OCI-LY1 (cell line): Measurements from ENCODE around the gene ATIC.

ENCODE experiments used
- EZH2 ChIP-seq: fragments of 200-600 bp; sonication (generic), shearing (Covaris generic); IDR thresholded peaks from 2 replicates; pipeline ENCODE4 v1.8.0; 2017; ENCODE audit warnings: borderline replicate concordance, mixed run types, mild to moderate bottlenecking, antibody characterized with exemption, low read length, moderate library complexity, mixed read lengths
- TF ChIP-seq, protein P1 (sequence below): fragments of 200-600 bp; sonication (generic), shearing (Covaris generic); IDR thresholded peaks from 2 replicates; pipeline ENCODE4 v1.5.1; 2017; ENCODE audit warnings: mild to moderate bottlenecking, antibody characterized with exemption, low read length, moderate library complexity, mixed read lengths

- TF ChIP-seq, protein P1, sequence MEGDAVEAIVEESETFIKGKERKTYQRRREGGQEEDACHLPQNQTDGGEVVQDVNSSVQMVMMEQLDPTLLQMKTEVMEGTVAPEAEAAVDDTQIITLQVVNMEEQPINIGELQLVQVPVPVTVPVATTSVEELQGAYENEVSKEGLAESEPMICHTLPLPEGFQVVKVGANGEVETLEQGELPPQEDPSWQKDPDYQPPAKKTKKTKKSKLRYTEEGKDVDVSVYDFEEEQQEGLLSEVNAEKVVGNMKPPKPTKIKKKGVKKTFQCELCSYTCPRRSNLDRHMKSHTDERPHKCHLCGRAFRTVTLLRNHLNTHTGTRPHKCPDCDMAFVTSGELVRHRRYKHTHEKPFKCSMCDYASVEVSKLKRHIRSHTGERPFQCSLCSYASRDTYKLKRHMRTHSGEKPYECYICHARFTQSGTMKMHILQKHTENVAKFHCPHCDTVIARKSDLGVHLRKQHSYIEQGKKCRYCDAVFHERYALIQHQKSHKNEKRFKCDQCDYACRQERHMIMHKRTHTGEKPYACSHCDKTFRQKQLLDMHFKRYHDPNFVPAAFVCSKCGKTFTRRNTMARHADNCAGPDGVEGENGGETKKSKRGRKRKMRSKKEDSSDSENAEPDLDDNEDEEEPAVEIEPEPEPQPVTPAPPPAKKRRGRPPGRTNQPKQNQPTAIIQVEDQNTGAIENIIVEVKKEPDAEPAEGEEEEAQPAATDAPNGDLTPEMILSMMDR = no peak
- TF ChIP-seq EZH2 = no peak
Measured at GRCh38 chr2:215361876-215362561, 50.2 kb downstream of the ATIC start.
